ENCODE data around the gene APOC3. TPM values are rescaled to one million over a fixed set of nuclear protein-coding genes. Genes with fewer than 3 reads are reported as not detected.

The APOC3 gene
- total and polyA plus RNA-seq, 10 of the 15 experiments (the other 5 are each of a cell fraction or from before 2014, with no cell fraction given): 1.9 TPM; not detected in 9

DNA sequence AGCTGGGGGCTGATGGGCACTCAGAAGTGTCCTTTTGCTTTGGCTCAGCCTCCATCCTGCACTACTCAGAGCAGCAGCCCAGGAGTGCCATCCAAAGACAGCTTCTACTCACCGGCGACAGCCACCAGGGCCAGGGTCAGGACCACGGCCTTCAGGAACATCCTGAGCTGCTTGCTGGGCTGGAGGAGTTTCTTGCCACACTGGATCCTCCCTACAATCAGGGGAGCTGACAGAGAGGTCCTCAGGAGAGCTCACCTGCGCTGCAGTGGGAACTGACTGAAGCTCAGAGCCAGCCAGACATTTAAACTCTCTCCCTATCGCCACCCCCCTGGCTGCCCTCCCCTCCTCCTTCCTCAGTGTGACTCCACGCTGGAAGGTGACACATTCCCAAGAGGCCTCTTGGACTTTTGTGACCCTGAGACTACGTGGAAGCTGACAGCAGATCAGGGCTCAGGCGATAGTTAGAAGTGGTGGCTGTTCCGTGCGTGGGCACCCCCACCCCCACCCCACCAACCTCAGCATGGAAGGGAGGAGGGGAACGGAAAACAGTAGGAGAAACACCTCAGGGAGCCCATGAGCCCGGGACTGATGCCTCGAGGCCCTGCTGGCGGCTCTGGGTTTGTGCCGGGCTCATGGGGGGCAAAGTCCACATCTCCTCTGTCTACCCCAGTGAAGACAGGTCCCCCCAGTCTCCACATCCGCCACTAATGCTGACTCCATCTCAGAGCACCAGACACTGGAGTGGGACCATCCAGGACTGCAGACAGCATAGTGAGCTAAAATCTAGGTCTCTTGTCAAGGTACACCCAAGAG is 6.5 kb upstream of the APOC3 start, which contains the start of gene APOA4 (continued):
- TF ChIP-seq, protein P1, sequence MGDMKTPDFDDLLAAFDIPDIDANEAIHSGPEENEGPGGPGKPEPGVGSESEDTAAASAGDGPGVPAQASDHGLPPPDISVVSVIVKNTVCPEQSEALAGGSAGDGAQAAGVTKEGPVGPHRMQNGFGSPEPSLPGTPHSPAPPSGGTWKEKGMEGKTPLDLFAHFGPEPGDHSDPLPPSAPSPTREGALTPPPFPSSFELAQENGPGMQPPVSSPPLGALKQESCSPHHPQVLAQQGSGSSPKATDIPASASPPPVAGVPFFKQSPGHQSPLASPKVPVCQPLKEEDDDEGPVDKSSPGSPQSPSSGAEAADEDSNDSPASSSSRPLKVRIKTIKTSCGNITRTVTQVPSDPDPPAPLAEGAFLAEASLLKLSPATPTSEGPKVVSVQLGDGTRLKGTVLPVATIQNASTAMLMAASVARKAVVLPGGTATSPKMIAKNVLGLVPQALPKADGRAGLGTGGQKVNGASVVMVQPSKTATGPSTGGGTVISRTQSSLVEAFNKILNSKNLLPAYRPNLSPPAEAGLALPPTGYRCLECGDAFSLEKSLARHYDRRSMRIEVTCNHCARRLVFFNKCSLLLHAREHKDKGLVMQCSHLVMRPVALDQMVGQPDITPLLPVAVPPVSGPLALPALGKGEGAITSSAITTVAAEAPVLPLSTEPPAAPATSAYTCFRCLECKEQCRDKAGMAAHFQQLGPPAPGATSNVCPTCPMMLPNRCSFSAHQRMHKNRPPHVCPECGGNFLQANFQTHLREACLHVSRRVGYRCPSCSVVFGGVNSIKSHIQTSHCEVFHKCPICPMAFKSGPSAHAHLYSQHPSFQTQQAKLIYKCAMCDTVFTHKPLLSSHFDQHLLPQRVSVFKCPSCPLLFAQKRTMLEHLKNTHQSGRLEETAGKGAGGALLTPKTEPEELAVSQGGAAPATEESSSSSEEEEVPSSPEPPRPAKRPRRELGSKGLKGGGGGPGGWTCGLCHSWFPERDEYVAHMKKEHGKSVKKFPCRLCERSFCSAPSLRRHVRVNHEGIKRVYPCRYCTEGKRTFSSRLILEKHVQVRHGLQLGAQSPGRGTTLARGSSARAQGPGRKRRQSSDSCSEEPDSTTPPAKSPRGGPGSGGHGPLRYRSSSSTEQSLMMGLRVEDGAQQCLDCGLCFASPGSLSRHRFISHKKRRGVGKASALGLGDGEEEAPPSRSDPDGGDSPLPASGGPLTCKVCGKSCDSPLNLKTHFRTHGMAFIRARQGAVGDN (IDR thresholded peaks at IDR 0.05): no peak
- no peak for TF ChIP-seq SIX5 (IDR thresholded peaks at IDR 0.05; ENCODE audit: low read depth, low read length, severe bottlenecking)
- TF ChIP-seq ZNF207 (IDR thresholded peaks at IDR 0.05; ENCODE audit: borderline replicate concordance): no peak
- no peak for TF ChIP-seq ZNF622 (IDR thresholded peaks at IDR 0.05)
- TF ChIP-seq, protein P2, sequence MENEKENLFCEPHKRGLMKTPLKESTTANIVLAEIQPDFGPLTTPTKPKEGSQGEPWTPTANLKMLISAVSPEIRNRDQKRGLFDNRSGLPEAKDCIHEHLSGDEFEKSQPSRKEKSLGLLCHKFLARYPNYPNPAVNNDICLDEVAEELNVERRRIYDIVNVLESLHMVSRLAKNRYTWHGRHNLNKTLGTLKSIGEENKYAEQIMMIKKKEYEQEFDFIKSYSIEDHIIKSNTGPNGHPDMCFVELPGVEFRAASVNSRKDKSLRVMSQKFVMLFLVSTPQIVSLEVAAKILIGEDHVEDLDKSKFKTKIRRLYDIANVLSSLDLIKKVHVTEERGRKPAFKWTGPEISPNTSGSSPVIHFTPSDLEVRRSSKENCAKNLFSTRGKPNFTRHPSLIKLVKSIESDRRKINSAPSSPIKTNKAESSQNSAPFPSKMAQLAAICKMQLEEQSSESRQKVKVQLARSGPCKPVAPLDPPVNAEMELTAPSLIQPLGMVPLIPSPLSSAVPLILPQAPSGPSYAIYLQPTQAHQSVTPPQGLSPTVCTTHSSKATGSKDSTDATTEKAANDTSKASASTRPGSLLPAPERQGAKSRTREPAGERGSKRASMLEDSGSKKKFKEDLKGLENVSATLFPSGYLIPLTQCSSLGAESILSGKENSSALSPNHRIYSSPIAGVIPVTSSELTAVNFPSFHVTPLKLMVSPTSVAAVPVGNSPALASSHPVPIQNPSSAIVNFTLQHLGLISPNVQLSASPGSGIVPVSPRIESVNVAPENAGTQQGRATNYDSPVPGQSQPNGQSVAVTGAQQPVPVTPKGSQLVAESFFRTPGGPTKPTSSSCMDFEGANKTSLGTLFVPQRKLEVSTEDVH (IDR thresholded peaks at IDR 0.05; ENCODE audit: low read depth, partially characterized antibody): no peak
- TF ChIP-seq MTA2 (IDR thresholded peaks at IDR 0.05; ENCODE audit: low read depth): no peak
- TF ChIP-seq, protein P3, sequence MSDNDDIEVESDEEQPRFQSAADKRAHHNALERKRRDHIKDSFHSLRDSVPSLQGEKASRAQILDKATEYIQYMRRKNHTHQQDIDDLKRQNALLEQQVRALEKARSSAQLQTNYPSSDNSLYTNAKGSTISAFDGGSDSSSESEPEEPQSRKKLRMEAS (IDR thresholded peaks at IDR 0.05; ENCODE audit: low read depth, low read length): no peak
- TF ChIP-seq RFX5 (IDR thresholded peaks at IDR 0.05; ENCODE audit: low read depth, low read length): no peak
- TF ChIP-seq DPF2 (IDR thresholded peaks at IDR 0.05): no peak
